Hematopoietic multipotent progenitor cell treated with erythropoietin and hydrocortisone succinate and interleukin-3 and kit ligand, for 6 days (in vitro differentiated cells): Measurements from ENCODE around the gene SPATA21.

ENCODE experiments used
- DNase-seq: peaks from one replicate; pipeline ENCODE4 v3.0.0-alpha.2; 2015

The SPATA21 gene

GRCh38 chr1:16418823-16419425, 18.3 kb downstream of the SPATA21 start:
- no peak for DNase-seq

GRCh38 chr1:16413191-16413590, 24.0 kb downstream of the SPATA21 start:
- no peak for DNase-seq

GRCh38 chr1:16410803-16411202, 26.4 kb downstream of the SPATA21 start:
- no peak for DNase-seq

- no peak for DNase-seq
Observed at GRCh38 chr1:16409536-16410152, 27.6 kb downstream of the SPATA21 start.

GRCh38 chr1:16406868-16407267, 30.4 kb downstream of the SPATA21 start:
- DNase-seq, result no peak

GRCh38 chr1:16405441-16405840, 31.8 kb downstream of the SPATA21 start:
- no peak for DNase-seq

GRCh38 chr1:16402742-16403141, 34.5 kb downstream of the SPATA21 start:
- no peak for DNase-seq

GRCh38 chr1:16398371-16398953, 38.8 kb downstream of the SPATA21 start:
- no peak for DNase-seq

- DNase-seq, result no peak
Observed at GRCh38 chr1:16397120-16397519, 40.1 kb downstream of the SPATA21 start.

GRCh38 chr1:16396591-16396990, 40.6 kb downstream of the SPATA21 start:
- DNase-seq, result no peak

- DNase-seq, result no peak
Observed at GRCh38 chr1:16394977-16395376, 42.2 kb downstream of the SPATA21 start.

GRCh38 chr1:16393570-16394521, 43.4 kb downstream of the SPATA21 start:
- DNase-seq, result no peak

GRCh38 chr1:16392740-16393569, 44.3 kb downstream of the SPATA21 start:
- DNase-seq, result no peak

GRCh38 chr1:16391411-16391810, 45.8 kb downstream of the SPATA21 start:
- peak; percentile 30 for DNase-seq

- no peak for DNase-seq
Observed at GRCh38 chr1:16387201-16388188, 49.7 kb downstream of the SPATA21 start.

- DNase-seq, result peak; percentile 57
Observed at GRCh38 chr1:16386454-16387113, 50.6 kb downstream of the SPATA21 start.

- DNase-seq, result no peak
Observed at GRCh38 chr1:16385659-16386453, 51.4 kb downstream of the SPATA21 start.

GRCh38 chr1:16383888-16384287, 53.3 kb downstream of the SPATA21 start:
- DNase-seq, result no peak

GRCh38 chr1:16380868-16381267, 56.4 kb downstream of the SPATA21 start:
- no peak for DNase-seq

- DNase-seq, result no peak
Observed at GRCh38 chr1:16378443-16378842, 58.8 kb downstream of the SPATA21 start.
